A673 (cell line): ENCODE results near the gene SPECC1L. TPM values are rescaled to one million over a fixed set of nuclear protein-coding genes. Genes with fewer than 3 reads are reported as not detected.

ENCODE experiments used
- BruUV-seq: library from RNA; stranded (reverse); fragments of 400-500 nt; replicated peaks from 2 replicates; lab custom pipeline; 2021; lab: Mats Ljungman, UMichigan
- CTCF ChIA-PET: fragments of 300-600 bp; sonication (Branson Sonifier 250); formaldehyde crosslinking; loops from one replicate; lab custom pipeline; 2022; ENCODE audit warnings: antibody characterized with exemption; lab: Charles Lee
- POLR2A ChIA-PET: fragments of 300-600 bp; sonication (Branson Sonifier 250); formaldehyde crosslinking; loops from one replicate; lab custom pipeline; 2022; ENCODE audit warnings: antibody characterized with exemption; ENCODE audit not compliant: low non-redundant PET; lab: Charles Lee
- DNase-seq: peaks from one replicate; pipeline ENCODE4 v3.0.0-alpha.2; 2015; ENCODE audit warnings: low spot score
- H3K27ac ChIP-seq: fragments of 200-600 bp; sonication (generic); 2 replicates; pipeline ENCODE4 v1.5.1; 2016; ENCODE audit warnings: mixed run types, low read depth, mild to moderate bottlenecking, mixed read lengths, antibody characterized with exemption, low read length; ENCODE audit not compliant: poor library complexity, severe bottlenecking
- H3K27me3 ChIP-seq: fragments of 200-600 bp; sonication (generic); replicated peaks from 2 replicates; pipeline ENCODE4 v1.6.1; 2017; ENCODE audit warnings: mixed run types, low read depth, mild to moderate bottlenecking, mixed read lengths, antibody characterized with exemption, low read length; ENCODE audit not compliant: insufficient read depth, poor library complexity
- H3K36me3 ChIP-seq: fragments of 200-600 bp; sonication (generic); 2 replicates; pipeline ENCODE4 v1.6.1; 2016; ENCODE audit warnings: mixed run types, mild to moderate bottlenecking, mixed read lengths, antibody characterized with exemption, low read length; ENCODE audit not compliant: insufficient read depth, poor library complexity, severe bottlenecking
- H3K4me1 ChIP-seq: fragments of 200-600 bp; sonication (generic); 2 replicates; pipeline ENCODE4 v1.6.1; 2017; ENCODE audit warnings: mixed run types, mild to moderate bottlenecking, mixed read lengths, antibody characterized with exemption, low read length; ENCODE audit not compliant: insufficient read depth, poor library complexity, severe bottlenecking
- H3K4me3 ChIP-seq: fragments of 200-600 bp; sonication (generic); 2 replicates; pipeline ENCODE4 v1.5.1; 2016; ENCODE audit warnings: low read depth, mixed run types, mild to moderate bottlenecking, mixed read lengths, low read length; ENCODE audit not compliant: poor library complexity, severe bottlenecking
- H3K9me3 ChIP-seq: fragments of 200-600 bp; sonication (generic); 2 replicates; pipeline ENCODE4 v1.6.1; 2016; ENCODE audit warnings: mixed run types, low read depth, mild to moderate bottlenecking, mixed read lengths, antibody characterized with exemption, low read length; ENCODE audit not compliant: poor library complexity, severe bottlenecking
- CTCF ChIP-seq: fragments of 300-800, 200-600 bp; sonication (generic); conservative IDR thresholded peaks from 2 replicates; pipeline ENCODE4 v1.5.1; 2017; ENCODE audit warnings: low read depth, mild to moderate bottlenecking, antibody characterized with exemption, low read length, moderate library complexity, mixed read lengths
- EZH2 ChIP-seq: fragments of 200-600 bp; sonication (generic); IDR thresholded peaks from 2 replicates; pipeline ENCODE4 v1.6.1; 2017; ENCODE audit warnings: borderline replicate concordance, low read depth, mild to moderate bottlenecking, mixed read lengths, antibody characterized with exemption, low read length; ENCODE audit not compliant: poor library complexity, severe bottlenecking
- intact Hi-C: fragments of 100-400 bp; cut with micrococcal nuclease; formaldehyde crosslinking; loops from one replicate; pipeline ENCODE4 v1.10.0; 2022; ENCODE audit not compliant: unreplicated experiment
- total RNA-seq: library from RNA; stranded (reverse); gene quantifications from 2 replicates; pipeline ENCODE4 v1.2.3, GENCODE V29; 2021

Gene SPECC1L
- total RNA-seq, 1 experiment from 2014 or later: 56.7 TPM

GRCh38 chr22:24225044-24225601, 45.5 kb upstream of the SPECC1L start:
- DNase-seq: no peak
- CTCF ChIA-PET: no interaction called here
- H3K27ac ChIP-seq: no peak overlapping the region
- H3K9me3 ChIP-seq: no peaks in the 10 kb centered on the region
- POLR2A ChIA-PET: no interaction called here
- BruUV-seq: no TSS peak
- no peak overlapping the region for H3K4me3 ChIP-seq
- H3K27me3 ChIP-seq: no peaks in the 10 kb centered on the region
- intact Hi-C loops: no loop called here
- no peaks in the 10 kb centered on the region for H3K4me1 ChIP-seq
- no peak for TF ChIP-seq EZH2
- TF ChIP-seq CTCF: no peak
- H3K36me3 ChIP-seq: no peaks in the 10 kb centered on the region

- intact Hi-C loops: no loop called here
- TF ChIP-seq EZH2 (no peak), CTCF (no peak)
- Histone ChIP-seq H3K27ac (no peak overlapping the region), H3K4me1 (no peaks in the 10 kb centered on the region), H3K4me3 (no peak overlapping the region), H3K9me3 (no peaks in the 10 kb centered on the region), H3K36me3 (no peaks in the 10 kb centered on the region), H3K27me3 (no peaks in the 10 kb centered on the region)
- CTCF ChIA-PET: no interaction called here
- BruUV-seq: no TSS peak
- no peak for DNase-seq
- POLR2A ChIA-PET: no interaction called here
Observed at GRCh38 chr22:24225951-24226350, 44.7 kb upstream of the SPECC1L start.

- no peaks in the 10 kb centered on the region for H3K27me3 ChIP-seq
- BruUV-seq: no TSS peak
- TF ChIP-seq CTCF: peak; percentile 56
- TF ChIP-seq EZH2: no peak
- ChIA-PET CTCF (interaction anchor here (0.6 to 1.3 kb wide), 7 partner anchors 16 to 275 kb away, joined by 3 to 8 read pairs (median 3); no protein-coding TSS in a partner anchor), POLR2A (no interaction called here)
- peak; percentile 53 for DNase-seq
- intact Hi-C loops: no loop called here
- no peak overlapping the region for H3K27ac ChIP-seq
- no peaks in the 10 kb centered on the region for H3K36me3 ChIP-seq
- H3K4me1 ChIP-seq: no peaks in the 10 kb centered on the region
- H3K9me3 ChIP-seq: no peaks in the 10 kb centered on the region
- no peak overlapping the region for H3K4me3 ChIP-seq
Observed at GRCh38 chr22:24230911-24231656, 39.5 kb upstream of the SPECC1L start.
